Mammary epithelial cell (primary cell): ENCODE results near the gene BET1L.

Experiments used
- CTCF ChIP-seq, 2 donors: IDR thresholded peaks in 1 of 2; conservative IDR thresholded peaks in 1 of 2; 2 replicates each; pipeline ENCODE4 v1.5.1; 2011 to 2012; ENCODE audit warnings: inconsistent platforms in 2 of 2, low read length in 2 of 2, mild to moderate bottlenecking in 2 of 2, control low read depth in 1 of 2, low read depth in 1 of 2; ENCODE audit not compliant: insufficient read depth in 1 of 2; ENCODE audit errors: extremely low read depth in 1 of 2
- EZH2 ChIP-seq: IDR thresholded peaks from 2 replicates; pipeline ENCODE4 v1.6.1; 2012; ENCODE audit warnings: low read length, inconsistent platforms, borderline replicate concordance

- no peak for TF ChIP-seq CTCF (conservative IDR thresholded peaks at IDR 0.05 in 1 of 2, IDR thresholded peaks at IDR 0.05 in 1 of 2; ENCODE audit: extremely low read depth in 1 of 2, insufficient read depth in 1 of 2, low read depth in 1 of 2, low read length in 2 of 2)
- TF ChIP-seq EZH2, result no peak
These were observed 11.8 kb upstream of the BET1L start for GRCh38 chr11:218815-219593.
